Panc1 (cell line): ENCODE results near the gene BAD.

Experiments
- POLR2AphosphoS5 ChIP-seq: IDR thresholded peaks from 2 replicates; pipeline ENCODE4 v1.6.1; 2012; ENCODE audit warnings: mild to moderate bottlenecking, low read depth, low read length, moderate library complexity
- TF ChIP-seq, protein P1 (sequence below): fragments of 450-650 bp; IDR thresholded peaks from 2 replicates; pipeline ENCODE4 v1.5.1; 2017; ENCODE audit warnings: mild to moderate bottlenecking

- TF ChIP-seq, protein P1, sequence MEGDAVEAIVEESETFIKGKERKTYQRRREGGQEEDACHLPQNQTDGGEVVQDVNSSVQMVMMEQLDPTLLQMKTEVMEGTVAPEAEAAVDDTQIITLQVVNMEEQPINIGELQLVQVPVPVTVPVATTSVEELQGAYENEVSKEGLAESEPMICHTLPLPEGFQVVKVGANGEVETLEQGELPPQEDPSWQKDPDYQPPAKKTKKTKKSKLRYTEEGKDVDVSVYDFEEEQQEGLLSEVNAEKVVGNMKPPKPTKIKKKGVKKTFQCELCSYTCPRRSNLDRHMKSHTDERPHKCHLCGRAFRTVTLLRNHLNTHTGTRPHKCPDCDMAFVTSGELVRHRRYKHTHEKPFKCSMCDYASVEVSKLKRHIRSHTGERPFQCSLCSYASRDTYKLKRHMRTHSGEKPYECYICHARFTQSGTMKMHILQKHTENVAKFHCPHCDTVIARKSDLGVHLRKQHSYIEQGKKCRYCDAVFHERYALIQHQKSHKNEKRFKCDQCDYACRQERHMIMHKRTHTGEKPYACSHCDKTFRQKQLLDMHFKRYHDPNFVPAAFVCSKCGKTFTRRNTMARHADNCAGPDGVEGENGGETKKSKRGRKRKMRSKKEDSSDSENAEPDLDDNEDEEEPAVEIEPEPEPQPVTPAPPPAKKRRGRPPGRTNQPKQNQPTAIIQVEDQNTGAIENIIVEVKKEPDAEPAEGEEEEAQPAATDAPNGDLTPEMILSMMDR: no peak
- TF ChIP-seq POLR2AphosphoS5: no peak
These were observed 15.6 kb upstream of the BAD start, which contains the start of gene CATSPERZ for GRCh38 chr11:64299847-64300648.
